Mesenchymal stem cell (in vitro differentiated cells and primary cell): ENCODE results near the gene CYB5B.

Experiments used
- DNase-seq: peaks from one replicate; pipeline ENCODE4 v3.0.0-alpha.2; 2013
- H2AFZ ChIP-seq: one replicate; pipeline ENCODE4 v1.6.1; 2013; ENCODE audit warnings: low read depth, mild to moderate bottlenecking, control low read depth, inconsistent platforms, low read length, moderate library complexity
- H2AK5ac ChIP-seq: 2 replicates; pipeline ENCODE4 v1.6.1; 2013; ENCODE audit warnings: low read length, moderate library complexity, mild to moderate bottlenecking, inconsistent platforms; ENCODE audit not compliant: severe bottlenecking
- H2BK120ac ChIP-seq: one replicate; pipeline ENCODE4 v1.6.1; 2013; ENCODE audit warnings: low read depth, mild to moderate bottlenecking, inconsistent platforms, low read length, moderate library complexity
- H2BK12ac ChIP-seq, 2 experiments: one replicate each; pipeline ENCODE4 v1.6.1; 2013; ENCODE audit warnings: inconsistent platforms in 2 of 2, low read length in 2 of 2, mild to moderate bottlenecking in 2 of 2, moderate library complexity in 2 of 2, control low read depth in 1 of 2
- H2BK15ac ChIP-seq: one replicate; pipeline ENCODE4 v1.6.1; 2013; ENCODE audit warnings: mild to moderate bottlenecking, low read depth, inconsistent platforms; ENCODE audit not compliant: poor library complexity, severe bottlenecking
- H2BK5ac ChIP-seq: 2 replicates; pipeline ENCODE4 v1.6.1; 2013; ENCODE audit warnings: low read depth, mild to moderate bottlenecking, low read length, control low read depth, inconsistent platforms; ENCODE audit not compliant: poor library complexity, severe bottlenecking
- H3K14ac ChIP-seq, 2 experiments: one replicate each; pipeline ENCODE4 v1.6.1; 2013; ENCODE audit warnings: inconsistent platforms in 2 of 2, low read length in 2 of 2, control low read depth in 1 of 2, mild to moderate bottlenecking in 1 of 2, moderate library complexity in 1 of 2
- H3K18ac ChIP-seq, 2 experiments: one replicate each; pipeline ENCODE4 v1.6.1; 2013; ENCODE audit warnings: inconsistent platforms in 2 of 2, low read length in 2 of 2, control low read depth in 1 of 2, low read depth in 1 of 2, mild to moderate bottlenecking in 1 of 2
- H3K23ac ChIP-seq, 2 experiments: one replicate each; pipeline ENCODE4 v1.6.1; 2013; ENCODE audit warnings: inconsistent platforms in 2 of 2, low read length in 2 of 2, mild to moderate bottlenecking in 2 of 2, moderate library complexity in 2 of 2, control low read depth in 1 of 2
- H3K27ac ChIP-seq: 2 replicates; pipeline ENCODE4 v1.5.1; 2013; ENCODE audit warnings: mild to moderate bottlenecking, moderate library complexity, low read length, control low read depth, inconsistent platforms; ENCODE audit not compliant: poor library complexity, severe bottlenecking
- H3K27me3 ChIP-seq, 2 experiments: 2 replicates each; pipeline versions ENCODE4 v1.6.1 to v1.7.0; 2013; ENCODE audit warnings: low read length in 2 of 2, mild to moderate bottlenecking in 2 of 2, moderate library complexity in 2 of 2, control low read depth in 1 of 2, inconsistent platforms in 1 of 2; ENCODE audit not compliant: control insufficient read depth in 1 of 2, insufficient read depth in 1 of 2
- H3K36me3 ChIP-seq, 2 experiments: 2 replicates each; pipeline versions ENCODE4 v1.6.1 to v1.7.0; 2013; ENCODE audit warnings: low read length in 2 of 2, control low read depth in 1 of 2, inconsistent platforms in 1 of 2, low read depth in 1 of 2, mild to moderate bottlenecking in 1 of 2; ENCODE audit not compliant: insufficient read depth in 2 of 2, control insufficient read depth in 1 of 2
- H3K4ac ChIP-seq, 2 experiments: one replicate each; pipeline ENCODE4 v1.6.1; 2013; ENCODE audit warnings: inconsistent platforms in 2 of 2, low read length in 2 of 2, mild to moderate bottlenecking in 2 of 2, moderate library complexity in 2 of 2, control low read depth in 1 of 2, low read depth in 1 of 2
- H3K4me1 ChIP-seq: 2 replicates; pipeline ENCODE4 v1.6.1; 2013; ENCODE audit warnings: low read depth, low read length, control low read depth; ENCODE audit not compliant: control insufficient read depth, insufficient read depth
- H3K4me2 ChIP-seq: 2 replicates; pipeline ENCODE4 v1.6.1; 2013; ENCODE audit warnings: low read length, mild to moderate bottlenecking, inconsistent platforms; ENCODE audit not compliant: poor library complexity, severe bottlenecking
- H3K4me3 ChIP-seq, 2 experiments: 2 replicates each; pipeline versions ENCODE4 v1.5.1 to v1.7.0; 2013; ENCODE audit warnings: low read length in 2 of 2, mild to moderate bottlenecking in 2 of 2, control low read depth in 1 of 2, low read depth in 1 of 2; ENCODE audit not compliant: insufficient read depth in 1 of 2
- H3K79me1 ChIP-seq: replicated peaks from 2 replicates; pipeline ENCODE4 v1.6.1; 2013; ENCODE audit warnings: mild to moderate bottlenecking, control low read depth, low read length, inconsistent platforms; ENCODE audit not compliant: poor library complexity, severe bottlenecking
- H3K9ac ChIP-seq: 2 replicates; pipeline ENCODE4 v1.7.0; 2013; ENCODE audit warnings: mild to moderate bottlenecking, low read length, moderate library complexity
- H3K9me3 ChIP-seq: 2 replicates; pipeline ENCODE4 v1.7.0; 2013; ENCODE audit warnings: mild to moderate bottlenecking, low read length; ENCODE audit not compliant: control insufficient read depth
- H4K8ac ChIP-seq: one replicate; pipeline ENCODE4 v1.6.1; 2013; ENCODE audit warnings: inconsistent platforms, mild to moderate bottlenecking, low read length, moderate library complexity
- H4K91ac ChIP-seq: one replicate; pipeline ENCODE4 v1.6.1; 2013; ENCODE audit warnings: mild to moderate bottlenecking, low read length, inconsistent platforms
- WGBS: methylation state at CpG from one replicate; pipeline ENCODE4 v1.1.7; 2013; ENCODE audit warnings: mixed read lengths; 5-methylcytosine and 5-hydroxymethylcytosine counted together

The CYB5B gene

GRCh38 chr16:69497876-69498596 lies 73.6 kb downstream of the CYB5B start:
- Histone ChIP-seq H3K4me2 (no peak overlapping the region), H2BK15ac (no peak overlapping the region), H2BK5ac (no peak overlapping the region), H3K4ac (no peak overlapping the region), H3K18ac (no peak overlapping the region), H3K36me3 (no peaks in the 10 kb centered on the region), H4K8ac (no peak overlapping the region), H2BK12ac (no peak overlapping the region), H3K27me3 (no peaks in the 10 kb centered on the region), H3K4me1 (peaks cover 2% of the 10 kb centered on the region), H3K27ac (no peak overlapping the region), H2AFZ (no peak overlapping the region), H2AK5ac (no peak overlapping the region), H4K91ac (no peak overlapping the region), H3K9me3 (peaks cover 12% of the 10 kb centered on the region), H3K23ac (no peak overlapping the region), H3K9ac (no peak overlapping the region), H2BK120ac (no peak overlapping the region), H3K4me3 (no peak overlapping the region), H3K14ac (no peak overlapping the region), H3K79me1 (no peaks in the 10 kb centered on the region)
- 86% methylated on average over 12 of the region's 16 CpGs for WGBS
- DNase-seq: no peak

- no peaks in the 10 kb centered on the region for H3K36me3 ChIP-seq
- no peak overlapping the region for H2AFZ ChIP-seq
- no peak overlapping the region for H3K23ac ChIP-seq
Observed at GRCh38 chr16:69498926-69499325, 74.5 kb downstream of the CYB5B start.

GRCh38 chr16:69499541-69500230 lies 75.3 kb downstream of the CYB5B start:
- no peak for DNase-seq
- H3K4ac ChIP-seq: no peak overlapping the region
- no peak overlapping the region for H2BK15ac ChIP-seq
- H3K79me1 ChIP-seq: no peaks in the 10 kb centered on the region
- WGBS: 92% methylated on average over 11 of the region's 11 CpGs
- no peak overlapping the region for H2AFZ ChIP-seq
- no peaks in the 10 kb centered on the region for H3K9me3 ChIP-seq
- no peak overlapping the region for H3K18ac ChIP-seq
- no peak overlapping the region for H3K9ac ChIP-seq
- no peak overlapping the region for H2BK5ac ChIP-seq
- H2BK12ac ChIP-seq: no peak overlapping the region
- H3K27ac ChIP-seq: no peak overlapping the region
- no peak overlapping the region for H4K8ac ChIP-seq
- H2AK5ac ChIP-seq: no peak overlapping the region
- H3K23ac ChIP-seq: no peak overlapping the region
- H2BK120ac ChIP-seq: no peak overlapping the region
- H4K91ac ChIP-seq: no peak overlapping the region
- H3K36me3 ChIP-seq: no peaks in the 10 kb centered on the region
- peaks cover 2% of the 10 kb centered on the region for H3K4me1 ChIP-seq
- H3K4me2 ChIP-seq: no peak overlapping the region
- no peak overlapping the region for H3K14ac ChIP-seq
- H3K27me3 ChIP-seq: no peaks in the 10 kb centered on the region
- H3K4me3 ChIP-seq: no peak overlapping the region

More at GRCh38 chr16:69498926-69499325, 74.5 kb downstream of the CYB5B start:
- DNase-seq: no peak
- H3K4me3 ChIP-seq: no peak overlapping the region
- peaks cover 2% of the 10 kb centered on the region for H3K4me1 ChIP-seq
- no peak overlapping the region for H3K27ac ChIP-seq
- no peak overlapping the region for H2AK5ac ChIP-seq
- H3K9ac ChIP-seq: no peak overlapping the region
- no peak overlapping the region for H3K4me2 ChIP-seq
- no peak overlapping the region for H2BK12ac ChIP-seq
- 91% methylated on average over 5 of the region's 5 CpGs for WGBS
- no peak overlapping the region for H2BK120ac ChIP-seq
- no peak overlapping the region for H3K4ac ChIP-seq
- no peak overlapping the region for H3K18ac ChIP-seq
- H4K8ac ChIP-seq: no peak overlapping the region
- H3K14ac ChIP-seq: no peak overlapping the region
- no peaks in the 10 kb centered on the region for H3K79me1 ChIP-seq
- H3K27me3 ChIP-seq: no peaks in the 10 kb centered on the region
- H2BK5ac ChIP-seq: no peak overlapping the region
- H2BK15ac ChIP-seq: no peak overlapping the region
- H4K91ac ChIP-seq: no peak overlapping the region
- H3K9me3 ChIP-seq: peaks cover 4% of the 10 kb centered on the region

- H3K14ac ChIP-seq: no peak overlapping the region
- H2BK15ac ChIP-seq: no peak overlapping the region
- H2BK12ac ChIP-seq: no peak overlapping the region
- H2AFZ ChIP-seq: no peak overlapping the region
- peak overlapping the region in 1 of 2 experiments; percentile 77 for H3K18ac ChIP-seq
- no peak overlapping the region for H2BK120ac ChIP-seq
- H3K4me2 ChIP-seq: no peak overlapping the region
- H4K91ac ChIP-seq: no peak overlapping the region
- no peak overlapping the region for H3K4me3 ChIP-seq
- no peak overlapping the region for H2BK5ac ChIP-seq
- H3K9me3 ChIP-seq: no peaks in the 10 kb centered on the region
- H3K27me3 ChIP-seq: no peaks in the 10 kb centered on the region
- no peaks in the 10 kb centered on the region for H3K79me1 ChIP-seq
- no peak overlapping the region for H3K9ac ChIP-seq
- peaks cover 2% of the 10 kb centered on the region for H3K4me1 ChIP-seq
- no peak overlapping the region for H3K23ac ChIP-seq
- H3K4ac ChIP-seq: no peak overlapping the region
- WGBS: 92% methylated on average over 3 of the region's 4 CpGs
- H3K36me3 ChIP-seq: no peaks in the 10 kb centered on the region
- no peak overlapping the region for H4K8ac ChIP-seq
- H2AK5ac ChIP-seq: peak overlapping the region; percentile 20
- no peak for DNase-seq
- H3K27ac ChIP-seq: no peak overlapping the region
Observed at GRCh38 chr16:69500496-69500895, 76.1 kb downstream of the CYB5B start.
